ENCODE measurements around the gene RHOB. TPM values are rescaled to one million over a fixed set of nuclear protein-coding genes. Genes with fewer than 3 reads are reported as not detected.
A peak's percentile ranks its signal among the peaks of the same experiment; 100 is the strongest.

RHOB gene
- total and polyA plus RNA-seq, 2 of the 13 experiments (the other 11 are each of a cell fraction or from before 2014, with no cell fraction given): 192 to 268 TPM

DNA sequence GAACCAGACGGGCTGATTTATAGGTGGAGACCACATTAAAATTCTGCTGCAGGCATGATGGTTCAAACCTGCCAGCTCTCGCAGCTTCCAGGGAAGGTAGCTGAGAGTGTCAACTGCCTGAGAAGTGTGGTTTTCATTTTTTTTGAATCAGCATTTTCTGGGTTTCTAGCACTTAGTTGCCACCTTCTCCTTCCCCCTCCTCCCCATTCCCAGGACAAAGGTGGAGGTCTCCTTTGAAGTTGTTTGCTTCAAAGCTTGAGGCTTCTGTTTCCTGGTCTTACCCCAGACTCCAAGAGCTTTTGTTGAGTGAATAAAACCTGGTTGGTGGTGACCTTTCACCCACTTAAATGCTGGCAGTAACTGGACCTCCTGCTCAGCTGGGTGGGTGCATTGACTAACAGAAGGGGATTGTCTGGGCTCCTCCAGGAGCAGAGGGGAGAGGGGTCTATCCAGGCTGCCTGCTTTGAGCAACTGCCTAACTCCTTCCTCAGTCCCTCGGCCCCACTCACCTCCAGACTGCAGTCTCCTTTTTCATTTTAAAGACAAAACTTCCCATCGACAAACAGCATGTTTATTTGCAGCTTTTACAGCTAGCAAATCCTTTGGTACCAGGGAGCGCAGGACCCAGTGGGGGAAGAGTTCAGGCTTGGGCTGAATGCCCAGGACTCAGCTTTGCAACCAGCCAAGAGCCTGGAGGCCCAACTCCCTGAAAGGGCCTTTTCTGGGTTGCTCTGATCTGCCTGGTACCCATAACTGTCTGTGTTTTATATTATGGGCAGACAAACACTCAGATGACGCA is 3.5 kb downstream of the RHOB start (continued):
- TF ChIP-seq, protein P1, sequence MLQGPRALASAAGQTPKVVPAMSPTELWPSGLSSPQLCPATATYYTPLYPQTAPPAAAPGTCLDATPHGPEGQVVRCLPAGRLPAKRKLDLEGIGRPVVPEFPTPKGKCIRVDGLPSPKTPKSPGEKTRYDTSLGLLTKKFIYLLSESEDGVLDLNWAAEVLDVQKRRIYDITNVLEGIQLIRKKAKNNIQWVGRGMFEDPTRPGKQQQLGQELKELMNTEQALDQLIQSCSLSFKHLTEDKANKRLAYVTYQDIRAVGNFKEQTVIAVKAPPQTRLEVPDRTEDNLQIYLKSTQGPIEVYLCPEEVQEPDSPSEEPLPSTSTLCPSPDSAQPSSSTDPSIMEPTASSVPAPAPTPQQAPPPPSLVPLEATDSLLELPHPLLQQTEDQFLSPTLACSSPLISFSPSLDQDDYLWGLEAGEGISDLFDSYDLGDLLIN (CRISPR knock-in tag; IDR thresholded peaks at IDR 0.05; ENCODE audit: borderline replicate concordance): no peak
- TF ChIP-seq, protein P2, sequence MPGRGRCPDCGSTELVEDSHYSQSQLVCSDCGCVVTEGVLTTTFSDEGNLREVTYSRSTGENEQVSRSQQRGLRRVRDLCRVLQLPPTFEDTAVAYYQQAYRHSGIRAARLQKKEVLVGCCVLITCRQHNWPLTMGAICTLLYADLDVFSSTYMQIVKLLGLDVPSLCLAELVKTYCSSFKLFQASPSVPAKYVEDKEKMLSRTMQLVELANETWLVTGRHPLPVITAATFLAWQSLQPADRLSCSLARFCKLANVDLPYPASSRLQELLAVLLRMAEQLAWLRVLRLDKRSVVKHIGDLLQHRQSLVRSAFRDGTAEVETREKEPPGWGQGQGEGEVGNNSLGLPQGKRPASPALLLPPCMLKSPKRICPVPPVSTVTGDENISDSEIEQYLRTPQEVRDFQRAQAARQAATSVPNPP (CRISPR knock-in tag; IDR thresholded peaks at IDR 0.05): peak; percentile 71; the same call in 1 of the 2 replicates
- TF ChIP-seq POLR2A (IDR thresholded peaks at IDR 0.05; ENCODE audit: insufficient read depth in 1 of 2, low read depth in 2 of 2, low read length in 2 of 2) (peak; percentile 36 to 95; a peak in 3 of 4 replicates), MED8 (CRISPR knock-in tag; IDR thresholded peaks at IDR 0.05; ENCODE audit: insufficient replicate concordance) (peak; percentile 62), ZNF619 (CRISPR knock-in tag; IDR thresholded peaks at IDR 0.05) (peak; percentile 89; the same call in 1 of the 2 replicates), ZNF629 (CRISPR knock-in tag; conservative IDR thresholded peaks at IDR 0.05) (0 out of 2 replicates have a peak, but pooled peaks have one; percentile 23), ZNF3 (CRISPR knock-in tag; IDR thresholded peaks at IDR 0.05) (peak; percentile 79), ZC3H13 (CRISPR knock-in tag; IDR thresholded peaks at IDR 0.05) (peak; percentile 96), ZNF136 (CRISPR knock-in tag; IDR thresholded peaks at IDR 0.05; ENCODE audit: low read depth) (no peak), KLF13 (CRISPR knock-in tag; IDR thresholded peaks at IDR 0.05) (0 out of 2 replicates have a peak, but pooled peaks have one; percentile 43), SMAD1 (CRISPR knock-in tag; IDR thresholded peaks at IDR 0.05; ENCODE audit: borderline replicate concordance, low read depth) (0 out of 2 replicates have a peak, but pooled peaks have one; percentile 47), REPIN1 (CRISPR knock-in tag; IDR thresholded peaks at IDR 0.05; ENCODE audit: borderline replicate concordance, low read depth) (no peak; the same call in 1 of the 2 replicates), SALL1 (CRISPR knock-in tag; IDR thresholded peaks at IDR 0.05) (peak; percentile 63), TEAD2 (CRISPR knock-in tag; IDR thresholded peaks at IDR 0.05) (0 out of 2 replicates have a peak, but pooled peaks have one; percentile 9), POLR2G (IDR thresholded peaks at IDR 0.05; ENCODE audit: low read depth, low read length) (peak; percentile 95), ZNF605 (CRISPR knock-in tag; IDR thresholded peaks at IDR 0.05) (0 out of 2 replicates have a peak, but pooled peaks have one; percentile 39), ZNF674 (CRISPR knock-in tag; IDR thresholded peaks at IDR 0.05; ENCODE audit: low read depth) (no peak), ZNF382 (CRISPR knock-in tag; IDR thresholded peaks at IDR 0.05; ENCODE audit: borderline replicate concordance) (no peak), ZNF577 (CRISPR knock-in tag; IDR thresholded peaks at IDR 0.05; ENCODE audit: borderline replicate concordance, low read depth) (no peak), ZKSCAN1 (IDR thresholded peaks at IDR 0.05; ENCODE audit: low read length) (no peak)
- TF ChIP-seq, protein P3, sequence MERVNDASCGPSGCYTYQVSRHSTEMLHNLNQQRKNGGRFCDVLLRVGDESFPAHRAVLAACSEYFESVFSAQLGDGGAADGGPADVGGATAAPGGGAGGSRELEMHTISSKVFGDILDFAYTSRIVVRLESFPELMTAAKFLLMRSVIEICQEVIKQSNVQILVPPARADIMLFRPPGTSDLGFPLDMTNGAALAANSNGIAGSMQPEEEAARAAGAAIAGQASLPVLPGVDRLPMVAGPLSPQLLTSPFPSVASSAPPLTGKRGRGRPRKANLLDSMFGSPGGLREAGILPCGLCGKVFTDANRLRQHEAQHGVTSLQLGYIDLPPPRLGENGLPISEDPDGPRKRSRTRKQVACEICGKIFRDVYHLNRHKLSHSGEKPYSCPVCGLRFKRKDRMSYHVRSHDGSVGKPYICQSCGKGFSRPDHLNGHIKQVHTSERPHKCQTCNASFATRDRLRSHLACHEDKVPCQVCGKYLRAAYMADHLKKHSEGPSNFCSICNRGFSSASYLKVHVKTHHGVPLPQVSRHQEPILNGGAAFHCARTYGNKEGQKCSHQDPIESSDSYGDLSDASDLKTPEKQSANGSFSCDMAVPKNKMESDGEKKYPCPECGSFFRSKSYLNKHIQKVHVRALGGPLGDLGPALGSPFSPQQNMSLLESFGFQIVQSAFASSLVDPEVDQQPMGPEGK (CRISPR knock-in tag; IDR thresholded peaks at IDR 0.05): peak; percentile 14; the same call in 1 of the 2 replicates
- TF ChIP-seq, protein P4, sequence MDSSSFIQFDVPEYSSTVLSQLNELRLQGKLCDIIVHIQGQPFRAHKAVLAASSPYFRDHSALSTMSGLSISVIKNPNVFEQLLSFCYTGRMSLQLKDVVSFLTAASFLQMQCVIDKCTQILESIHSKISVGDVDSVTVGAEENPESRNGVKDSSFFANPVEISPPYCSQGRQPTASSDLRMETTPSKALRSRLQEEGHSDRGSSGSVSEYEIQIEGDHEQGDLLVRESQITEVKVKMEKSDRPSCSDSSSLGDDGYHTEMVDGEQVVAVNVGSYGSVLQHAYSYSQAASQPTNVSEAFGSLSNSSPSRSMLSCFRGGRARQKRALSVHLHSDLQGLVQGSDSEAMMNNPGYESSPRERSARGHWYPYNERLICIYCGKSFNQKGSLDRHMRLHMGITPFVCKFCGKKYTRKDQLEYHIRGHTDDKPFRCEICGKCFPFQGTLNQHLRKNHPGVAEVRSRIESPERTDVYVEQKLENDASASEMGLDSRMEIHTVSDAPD (CRISPR knock-in tag; IDR thresholded peaks at IDR 0.05): peak; percentile 32; the same call in 1 of the 2 replicates
- TF ChIP-seq, protein P5, sequence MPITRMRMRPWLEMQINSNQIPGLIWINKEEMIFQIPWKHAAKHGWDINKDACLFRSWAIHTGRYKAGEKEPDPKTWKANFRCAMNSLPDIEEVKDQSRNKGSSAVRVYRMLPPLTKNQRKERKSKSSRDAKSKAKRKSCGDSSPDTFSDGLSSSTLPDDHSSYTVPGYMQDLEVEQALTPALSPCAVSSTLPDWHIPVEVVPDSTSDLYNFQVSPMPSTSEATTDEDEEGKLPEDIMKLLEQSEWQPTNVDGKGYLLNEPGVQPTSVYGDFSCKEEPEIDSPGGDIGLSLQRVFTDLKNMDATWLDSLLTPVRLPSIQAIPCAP (CRISPR knock-in tag; IDR thresholded peaks at IDR 0.05; ENCODE audit: low read depth): no peak
